WTC11 (cell line): ENCODE data around the gene STN1. TPM values are rescaled to one million over a fixed set of nuclear protein-coding genes. Genes with fewer than 3 reads are reported as not detected.

ENCODE experiments used
- ATAC-seq: fragments of 200-7000 bp; cut with Tn5 transposase; 2 replicates; pipeline ENCODE4 v1.10.0; 2021; ENCODE audit warnings: mild to moderate bottlenecking, moderate library complexity
- CTCF ChIA-PET: fragments of 300-600 bp; sonication (Branson Sonifier 250); formaldehyde crosslinking; loops from one replicate; lab custom pipeline; 2021; ENCODE audit warnings: antibody characterized with exemption; lab: Charles Lee
- POLR2A ChIA-PET: fragments of 350-600 bp; sonication (Branson Sonifier 250); formaldehyde crosslinking; loops from one replicate; lab custom pipeline; 2021; ENCODE audit warnings: antibody characterized with exemption; lab: Charles Lee
- DNase-seq: peaks from one replicate; pipeline ENCODE4 v3.0.0; 2021; ENCODE audit warnings: low spot score
- H3K27ac Mint-ChIP-seq: 2 replicates; pipeline ENCODE4 v1.8.0; 2021; ENCODE audit warnings: mixed read lengths
- H3K27me3 Mint-ChIP-seq: 2 replicates; pipeline ENCODE4 v1.8.0; 2021; ENCODE audit warnings: low read depth, mild to moderate bottlenecking, moderate library complexity, mixed read lengths
- H3K36me3 Mint-ChIP-seq: 2 replicates; pipeline ENCODE4 v1.8.0; 2021; ENCODE audit warnings: mixed read lengths
- H3K4me1 Mint-ChIP-seq: 2 replicates; pipeline ENCODE4 v1.8.0; 2022; ENCODE audit warnings: mixed read lengths
- H3K4me3 Mint-ChIP-seq: 2 replicates; pipeline ENCODE4 v1.8.0; 2021; ENCODE audit warnings: mild to moderate bottlenecking, moderate library complexity, mixed read lengths
- H3K9me3 Mint-ChIP-seq: 2 replicates; pipeline ENCODE4 v1.8.0; 2021; ENCODE audit warnings: mixed read lengths
- ELF4 ChIP-seq: sonication (generic); formaldehyde crosslinking; IDR thresholded peaks from 2 replicates; pipeline ENCODE4 v1.8.1; 2022; ENCODE audit warnings: low read depth, mild to moderate bottlenecking, moderate library complexity, missing genetic modification reagents
- KAT7 ChIP-seq: sonication (generic); formaldehyde crosslinking; IDR thresholded peaks from 2 replicates; pipeline ENCODE4 v1.8.1; 2023; ENCODE audit warnings: missing genetic modification reagents, mild to moderate bottlenecking, borderline replicate concordance
- NR3C1 ChIP-seq: sonication (generic); formaldehyde crosslinking; conservative IDR thresholded peaks from 2 replicates; pipeline ENCODE4 v1.8.1; 2023; ENCODE audit warnings: low read depth, mild to moderate bottlenecking, missing genetic modification reagents
- SMAD3 ChIP-seq: sonication (generic); formaldehyde crosslinking; IDR thresholded peaks from 2 replicates; pipeline ENCODE4 v1.8.0; 2022; ENCODE audit warnings: missing genetic modification reagents, mild to moderate bottlenecking, borderline replicate concordance
- SMAD4 ChIP-seq: sonication (generic); formaldehyde crosslinking; IDR thresholded peaks from 2 replicates; pipeline ENCODE4 v1.8.0; 2022; ENCODE audit warnings: mild to moderate bottlenecking, missing genetic modification reagents
- SOX15 ChIP-seq: fragments of 250-450 bp; sonication (Bioruptor Pico); IDR thresholded peaks from 2 replicates; pipeline ENCODE4 v1.9.0; 2021; ENCODE audit warnings: mild to moderate bottlenecking
- TCF7 ChIP-seq: sonication (generic); formaldehyde crosslinking; IDR thresholded peaks from 2 replicates; pipeline ENCODE4 v1.8.0; 2022; ENCODE audit warnings: mild to moderate bottlenecking, low read depth, missing genetic modification reagents, moderate library complexity
- ZNF219 ChIP-seq: sonication (generic); formaldehyde crosslinking; IDR thresholded peaks from 2 replicates; pipeline ENCODE4 v1.8.0; 2023; ENCODE audit warnings: missing genetic modification reagents, mild to moderate bottlenecking, borderline replicate concordance
- ZNF317 ChIP-seq: sonication (generic); formaldehyde crosslinking; IDR thresholded peaks from 2 replicates; pipeline ENCODE4 v1.8.1; 2023; ENCODE audit warnings: low read depth, mild to moderate bottlenecking, moderate library complexity, missing genetic modification reagents, borderline replicate concordance
- total RNA-seq: library from RNA; stranded (reverse); gene quantifications from 3 replicates; pipeline ENCODE4 v1.2.3, GENCODE V29; 2021
- TF ChIP-seq, protein P1 (sequence below): fragments of 250-450 bp; sonication (Bioruptor Pico); IDR thresholded peaks from 2 replicates; pipeline ENCODE4 v2.1.2; 2022; ENCODE audit warnings: mild to moderate bottlenecking, moderate library complexity
- TF ChIP-seq, protein P2 (sequence below): sonication (generic); formaldehyde crosslinking; IDR thresholded peaks from 2 replicates; pipeline ENCODE4 v1.8.1; 2023; ENCODE audit warnings: mild to moderate bottlenecking, missing genetic modification reagents
- TF ChIP-seq, protein P3 (sequence below): sonication (generic); formaldehyde crosslinking; IDR thresholded peaks from 2 replicates; pipeline ENCODE4 v1.8.1; 2023; ENCODE audit warnings: mild to moderate bottlenecking, missing genetic modification reagents, borderline replicate concordance
- TF ChIP-seq, protein P4 (sequence below): sonication (generic); formaldehyde crosslinking; IDR thresholded peaks from 2 replicates; pipeline ENCODE4 v1.8.1; 2023; ENCODE audit warnings: mild to moderate bottlenecking, missing genetic modification reagents, moderate library complexity
- TF ChIP-seq, protein P5 (sequence below): sonication (generic); formaldehyde crosslinking; IDR thresholded peaks from 2 replicates; pipeline ENCODE4 v1.8.0; 2023; ENCODE audit warnings: mild to moderate bottlenecking, missing genetic modification reagents

The STN1 gene
- total RNA-seq, 1 experiment from 2014 or later, result 13.9 TPM

DNA sequence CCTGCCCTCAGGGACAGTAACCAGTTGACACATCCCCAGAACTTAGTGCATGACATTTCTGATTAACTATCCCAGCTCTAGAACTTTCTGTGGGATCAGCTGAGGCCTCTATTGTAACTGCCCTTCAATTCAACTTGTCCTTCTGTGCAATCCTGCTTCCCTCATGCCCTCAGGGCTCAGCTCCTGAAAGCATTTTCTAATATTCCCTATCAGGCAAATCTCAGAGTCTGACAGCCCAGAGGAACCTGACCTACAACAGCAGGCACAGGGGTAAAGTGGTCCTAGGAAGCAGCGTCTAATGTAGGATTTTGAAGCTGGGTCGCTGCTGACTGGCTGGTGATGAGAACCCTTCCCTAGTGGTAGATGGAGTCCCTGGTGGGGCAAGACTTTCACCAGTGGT lies 13.6 kb upstream of the STN1 start:
- Mint-ChIP-seq H3K36me3 (no peaks in the 10 kb centered on the region), H3K4me3 (no peak overlapping the region), H3K27me3 (no peaks in the 10 kb centered on the region), H3K4me1 (peaks cover 18% of the 10 kb centered on the region), H3K27ac (no peak overlapping the region), H3K9me3 (no peaks in the 10 kb centered on the region; the same call in 1 of the 2 replicates)
- POLR2A ChIA-PET, result no interaction called here
- no peak for DNase-seq
- CTCF ChIA-PET, result no interaction called here
- TF ChIP-seq, protein P1, sequence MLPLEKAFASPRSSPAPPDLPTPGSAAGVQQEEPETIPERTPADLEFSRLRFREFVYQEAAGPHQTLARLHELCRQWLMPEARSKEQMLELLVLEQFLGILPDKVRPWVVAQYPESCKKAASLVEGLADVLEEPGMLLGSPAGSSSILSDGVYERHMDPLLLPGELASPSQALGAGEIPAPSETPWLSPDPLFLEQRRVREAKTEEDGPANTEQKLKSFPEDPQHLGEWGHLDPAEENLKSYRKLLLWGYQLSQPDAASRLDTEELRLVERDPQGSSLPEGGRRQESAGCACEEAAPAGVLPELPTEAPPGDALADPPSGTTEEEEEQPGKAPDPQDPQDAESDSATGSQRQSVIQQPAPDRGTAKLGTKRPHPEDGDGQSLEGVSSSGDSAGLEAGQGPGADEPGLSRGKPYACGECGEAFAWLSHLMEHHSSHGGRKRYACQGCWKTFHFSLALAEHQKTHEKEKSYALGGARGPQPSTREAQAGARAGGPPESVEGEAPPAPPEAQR (CRISPR knock-in tag), result no peak
- no peak for TF ChIP-seq KAT7
- no peak for TF ChIP-seq SMAD3 (CRISPR knock-in tag)
- TF ChIP-seq, protein P2, sequence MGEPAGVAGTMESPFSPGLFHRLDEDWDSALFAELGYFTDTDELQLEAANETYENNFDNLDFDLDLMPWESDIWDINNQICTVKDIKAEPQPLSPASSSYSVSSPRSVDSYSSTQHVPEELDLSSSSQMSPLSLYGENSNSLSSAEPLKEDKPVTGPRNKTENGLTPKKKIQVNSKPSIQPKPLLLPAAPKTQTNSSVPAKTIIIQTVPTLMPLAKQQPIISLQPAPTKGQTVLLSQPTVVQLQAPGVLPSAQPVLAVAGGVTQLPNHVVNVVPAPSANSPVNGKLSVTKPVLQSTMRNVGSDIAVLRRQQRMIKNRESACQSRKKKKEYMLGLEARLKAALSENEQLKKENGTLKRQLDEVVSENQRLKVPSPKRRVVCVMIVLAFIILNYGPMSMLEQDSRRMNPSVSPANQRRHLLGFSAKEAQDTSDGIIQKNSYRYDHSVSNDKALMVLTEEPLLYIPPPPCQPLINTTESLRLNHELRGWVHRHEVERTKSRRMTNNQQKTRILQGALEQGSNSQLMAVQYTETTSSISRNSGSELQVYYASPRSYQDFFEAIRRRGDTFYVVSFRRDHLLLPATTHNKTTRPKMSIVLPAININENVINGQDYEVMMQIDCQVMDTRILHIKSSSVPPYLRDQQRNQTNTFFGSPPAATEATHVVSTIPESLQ (CRISPR knock-in tag), result no peak
- no peak for TF ChIP-seq TCF7 (CRISPR knock-in tag)
- TF ChIP-seq ZNF219 (CRISPR knock-in tag), result no peak
- TF ChIP-seq ZNF317 (CRISPR knock-in tag), result no peak
- TF ChIP-seq, protein P3, sequence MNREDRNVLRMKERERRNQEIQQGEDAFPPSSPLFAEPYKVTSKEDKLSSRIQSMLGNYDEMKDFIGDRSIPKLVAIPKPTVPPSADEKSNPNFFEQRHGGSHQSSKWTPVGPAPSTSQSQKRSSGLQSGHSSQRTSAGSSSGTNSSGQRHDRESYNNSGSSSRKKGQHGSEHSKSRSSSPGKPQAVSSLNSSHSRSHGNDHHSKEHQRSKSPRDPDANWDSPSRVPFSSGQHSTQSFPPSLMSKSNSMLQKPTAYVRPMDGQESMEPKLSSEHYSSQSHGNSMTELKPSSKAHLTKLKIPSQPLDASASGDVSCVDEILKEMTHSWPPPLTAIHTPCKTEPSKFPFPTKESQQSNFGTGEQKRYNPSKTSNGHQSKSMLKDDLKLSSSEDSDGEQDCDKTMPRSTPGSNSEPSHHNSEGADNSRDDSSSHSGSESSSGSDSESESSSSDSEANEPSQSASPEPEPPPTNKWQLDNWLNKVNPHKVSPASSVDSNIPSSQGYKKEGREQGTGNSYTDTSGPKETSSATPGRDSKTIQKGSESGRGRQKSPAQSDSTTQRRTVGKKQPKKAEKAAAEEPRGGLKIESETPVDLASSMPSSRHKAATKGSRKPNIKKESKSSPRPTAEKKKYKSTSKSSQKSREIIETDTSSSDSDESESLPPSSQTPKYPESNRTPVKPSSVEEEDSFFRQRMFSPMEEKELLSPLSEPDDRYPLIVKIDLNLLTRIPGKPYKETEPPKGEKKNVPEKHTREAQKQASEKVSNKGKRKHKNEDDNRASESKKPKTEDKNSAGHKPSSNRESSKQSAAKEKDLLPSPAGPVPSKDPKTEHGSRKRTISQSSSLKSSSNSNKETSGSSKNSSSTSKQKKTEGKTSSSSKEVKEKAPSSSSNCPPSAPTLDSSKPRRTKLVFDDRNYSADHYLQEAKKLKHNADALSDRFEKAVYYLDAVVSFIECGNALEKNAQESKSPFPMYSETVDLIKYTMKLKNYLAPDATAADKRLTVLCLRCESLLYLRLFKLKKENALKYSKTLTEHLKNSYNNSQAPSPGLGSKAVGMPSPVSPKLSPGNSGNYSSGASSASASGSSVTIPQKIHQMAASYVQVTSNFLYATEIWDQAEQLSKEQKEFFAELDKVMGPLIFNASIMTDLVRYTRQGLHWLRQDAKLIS (CRISPR knock-in tag), result no peak
- TF ChIP-seq SMAD4 (CRISPR knock-in tag), result no peak
- TF ChIP-seq, protein P4, sequence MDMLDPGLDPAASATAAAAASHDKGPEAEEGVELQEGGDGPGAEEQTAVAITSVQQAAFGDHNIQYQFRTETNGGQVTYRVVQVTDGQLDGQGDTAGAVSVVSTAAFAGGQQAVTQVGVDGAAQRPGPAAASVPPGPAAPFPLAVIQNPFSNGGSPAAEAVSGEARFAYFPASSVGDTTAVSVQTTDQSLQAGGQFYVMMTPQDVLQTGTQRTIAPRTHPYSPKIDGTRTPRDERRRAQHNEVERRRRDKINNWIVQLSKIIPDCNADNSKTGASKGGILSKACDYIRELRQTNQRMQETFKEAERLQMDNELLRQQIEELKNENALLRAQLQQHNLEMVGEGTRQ (CRISPR knock-in tag), result no peak
- ATAC-seq, result no peak

DNA sequence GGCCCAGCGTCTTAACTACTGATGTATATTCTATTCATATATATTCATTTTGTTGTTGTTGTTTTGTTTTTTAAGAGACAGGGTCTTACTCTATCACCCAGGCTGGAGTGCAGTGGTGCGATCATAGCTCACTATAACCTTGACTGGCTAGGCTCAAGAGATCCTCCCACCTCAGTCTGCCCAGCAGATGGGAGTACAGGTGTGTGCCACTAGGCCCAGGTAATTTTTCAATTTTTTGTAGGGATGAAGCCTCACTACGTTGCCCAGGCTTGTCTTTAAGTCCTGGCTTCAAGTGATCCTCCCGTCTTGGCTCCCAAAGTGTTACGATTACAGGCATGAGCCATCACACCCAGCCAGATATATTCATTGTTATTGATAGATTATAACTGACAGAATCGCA lies 12.9 kb upstream of the STN1 start:
- DNase-seq (no peak), ATAC-seq (no peak)
- ChIA-PET CTCF (no interaction called here), POLR2A (no interaction called here)
- Mint-ChIP-seq H3K27ac (no peak overlapping the region), H3K4me3 (no peak overlapping the region), H3K36me3 (no peaks in the 10 kb centered on the region), H3K9me3 (no peaks in the 10 kb centered on the region; the same call in 1 of the 2 replicates), H3K27me3 (no peaks in the 10 kb centered on the region), H3K4me1 (peaks cover 18% of the 10 kb centered on the region)
- TF ChIP-seq, protein P5, sequence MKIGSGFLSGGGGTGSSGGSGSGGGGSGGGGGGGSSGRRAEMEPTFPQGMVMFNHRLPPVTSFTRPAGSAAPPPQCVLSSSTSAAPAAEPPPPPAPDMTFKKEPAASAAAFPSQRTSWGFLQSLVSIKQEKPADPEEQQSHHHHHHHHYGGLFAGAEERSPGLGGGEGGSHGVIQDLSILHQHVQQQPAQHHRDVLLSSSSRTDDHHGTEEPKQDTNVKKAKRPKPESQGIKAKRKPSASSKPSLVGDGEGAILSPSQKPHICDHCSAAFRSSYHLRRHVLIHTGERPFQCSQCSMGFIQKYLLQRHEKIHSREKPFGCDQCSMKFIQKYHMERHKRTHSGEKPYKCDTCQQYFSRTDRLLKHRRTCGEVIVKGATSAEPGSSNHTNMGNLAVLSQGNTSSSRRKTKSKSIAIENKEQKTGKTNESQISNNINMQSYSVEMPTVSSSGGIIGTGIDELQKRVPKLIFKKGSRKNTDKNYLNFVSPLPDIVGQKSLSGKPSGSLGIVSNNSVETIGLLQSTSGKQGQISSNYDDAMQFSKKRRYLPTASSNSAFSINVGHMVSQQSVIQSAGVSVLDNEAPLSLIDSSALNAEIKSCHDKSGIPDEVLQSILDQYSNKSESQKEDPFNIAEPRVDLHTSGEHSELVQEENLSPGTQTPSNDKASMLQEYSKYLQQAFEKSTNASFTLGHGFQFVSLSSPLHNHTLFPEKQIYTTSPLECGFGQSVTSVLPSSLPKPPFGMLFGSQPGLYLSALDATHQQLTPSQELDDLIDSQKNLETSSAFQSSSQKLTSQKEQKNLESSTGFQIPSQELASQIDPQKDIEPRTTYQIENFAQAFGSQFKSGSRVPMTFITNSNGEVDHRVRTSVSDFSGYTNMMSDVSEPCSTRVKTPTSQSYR (CRISPR knock-in tag), result no peak
- no peak for TF ChIP-seq NR3C1 (CRISPR knock-in tag)
- no peak for TF ChIP-seq ELF4
- TF ChIP-seq SOX15, result no peak
